HL-60 (cell line): ENCODE data around the gene RNFT2.

Experiments
- CTCF ChIP-seq: IDR thresholded peaks from one replicate; pipeline ENCODE4 v1.5.1; 2011; ENCODE audit warnings: low read length, control low read depth, inconsistent platforms; ENCODE audit not compliant: insufficient read depth
- GABPA ChIP-seq: IDR thresholded peaks from 2 replicates; pipeline ENCODE4 v1.6.1; 2012; ENCODE audit warnings: low read depth
- POLR2AphosphoS5 ChIP-seq: IDR thresholded peaks from 2 replicates; pipeline ENCODE4 v1.6.1; 2012; ENCODE audit warnings: low read depth
- TF ChIP-seq, protein P1 (sequence below): IDR thresholded peaks from 2 replicates; pipeline ENCODE4 v1.6.1; 2012; ENCODE audit warnings: low read depth; ENCODE audit not compliant: insufficient replicate concordance

DNA sequence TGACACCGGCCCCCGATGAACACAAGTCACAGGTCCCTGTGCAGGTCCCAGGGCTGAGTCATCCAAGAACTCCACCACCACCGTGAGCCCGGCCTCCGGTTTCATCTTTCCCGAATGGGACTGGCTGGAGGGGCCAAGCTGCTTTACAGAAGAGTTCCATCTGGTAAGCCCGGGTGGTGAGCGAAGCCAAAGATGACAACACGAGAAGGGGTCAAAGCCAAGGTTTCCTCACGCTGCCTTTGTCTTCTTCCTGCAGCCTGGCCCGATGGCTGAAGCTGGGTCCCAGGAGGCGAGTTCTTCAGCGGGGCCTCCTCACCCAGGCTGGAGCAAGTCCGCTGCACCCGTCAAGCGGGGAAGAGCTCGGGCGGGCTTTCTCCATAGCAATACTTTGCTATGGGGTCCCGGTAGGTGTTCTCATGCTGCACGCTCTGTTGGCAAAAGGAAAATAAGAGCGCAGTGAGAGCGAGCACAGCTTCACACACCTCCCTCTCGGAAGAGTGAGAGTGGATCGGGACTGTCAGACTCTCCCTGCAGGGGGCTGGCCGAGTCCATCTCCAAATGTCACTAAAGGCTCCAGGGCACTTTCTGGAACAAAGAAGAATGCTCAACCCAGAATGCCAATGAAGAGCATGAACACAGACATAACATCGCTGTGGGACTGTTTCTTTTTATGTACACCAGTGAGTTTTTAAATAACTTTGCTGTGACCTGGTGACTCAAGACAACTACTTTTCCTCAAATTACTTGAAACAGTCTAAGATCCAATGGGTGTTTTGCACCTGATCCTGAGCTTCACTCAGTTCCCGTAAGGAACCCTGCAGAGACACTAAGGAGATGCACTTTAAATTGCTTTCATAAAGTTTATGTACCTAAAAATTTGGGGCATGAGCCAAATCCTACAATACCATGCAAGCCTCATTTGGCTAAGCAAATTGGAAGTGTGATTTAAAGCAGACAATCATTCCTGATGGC, 20.4 kb upstream of the RNFT2 start:
- TF ChIP-seq CTCF = no peak
- TF ChIP-seq POLR2AphosphoS5 = no peak
- TF ChIP-seq, protein P1, sequence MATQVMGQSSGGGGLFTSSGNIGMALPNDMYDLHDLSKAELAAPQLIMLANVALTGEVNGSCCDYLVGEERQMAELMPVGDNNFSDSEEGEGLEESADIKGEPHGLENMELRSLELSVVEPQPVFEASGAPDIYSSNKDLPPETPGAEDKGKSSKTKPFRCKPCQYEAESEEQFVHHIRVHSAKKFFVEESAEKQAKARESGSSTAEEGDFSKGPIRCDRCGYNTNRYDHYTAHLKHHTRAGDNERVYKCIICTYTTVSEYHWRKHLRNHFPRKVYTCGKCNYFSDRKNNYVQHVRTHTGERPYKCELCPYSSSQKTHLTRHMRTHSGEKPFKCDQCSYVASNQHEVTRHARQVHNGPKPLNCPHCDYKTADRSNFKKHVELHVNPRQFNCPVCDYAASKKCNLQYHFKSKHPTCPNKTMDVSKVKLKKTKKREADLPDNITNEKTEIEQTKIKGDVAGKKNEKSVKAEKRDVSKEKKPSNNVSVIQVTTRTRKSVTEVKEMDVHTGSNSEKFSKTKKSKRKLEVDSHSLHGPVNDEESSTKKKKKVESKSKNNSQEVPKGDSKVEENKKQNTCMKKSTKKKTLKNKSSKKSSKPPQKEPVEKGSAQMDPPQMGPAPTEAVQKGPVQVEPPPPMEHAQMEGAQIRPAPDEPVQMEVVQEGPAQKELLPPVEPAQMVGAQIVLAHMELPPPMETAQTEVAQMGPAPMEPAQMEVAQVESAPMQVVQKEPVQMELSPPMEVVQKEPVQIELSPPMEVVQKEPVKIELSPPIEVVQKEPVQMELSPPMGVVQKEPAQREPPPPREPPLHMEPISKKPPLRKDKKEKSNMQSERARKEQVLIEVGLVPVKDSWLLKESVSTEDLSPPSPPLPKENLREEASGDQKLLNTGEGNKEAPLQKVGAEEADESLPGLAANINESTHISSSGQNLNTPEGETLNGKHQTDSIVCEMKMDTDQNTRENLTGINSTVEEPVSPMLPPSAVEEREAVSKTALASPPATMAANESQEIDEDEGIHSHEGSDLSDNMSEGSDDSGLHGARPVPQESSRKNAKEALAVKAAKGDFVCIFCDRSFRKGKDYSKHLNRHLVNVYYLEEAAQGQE = no peak
- TF ChIP-seq GABPA = no peak
